ENCODE results near the gene FGFR1OP2.

DNA sequence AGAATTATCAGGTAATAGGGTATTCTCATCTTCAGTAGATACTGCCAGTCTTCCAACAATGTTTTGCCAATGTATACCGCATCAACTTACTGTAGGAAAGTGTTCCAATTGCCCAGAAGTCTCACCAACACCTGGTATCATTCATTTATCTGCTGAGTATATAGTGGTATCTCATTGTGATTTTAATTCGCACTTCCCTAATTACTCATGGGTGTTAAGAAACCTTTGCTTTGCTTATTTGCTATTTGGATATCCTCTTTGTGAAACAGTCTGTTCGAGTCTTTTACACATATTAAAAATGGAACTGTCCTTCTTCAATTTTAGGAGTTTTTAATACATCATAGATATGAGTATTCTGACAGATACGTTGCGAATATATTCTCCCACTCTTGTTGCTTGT, 69.8 kb downstream of the FGFR1OP2 start:
- TF ChIP-seq EZH2 (IDR thresholded peaks at IDR 0.05) (no peak), POLR2AphosphoS5 (IDR thresholded peaks at IDR 0.05; ENCODE audit: borderline replicate concordance, low read depth, low read length) (no peak)

Measured in SK-N-MC (cell line).